ENCODE data around the gene ANKEF1.
A peak's percentile ranks its signal among the peaks of the same experiment; 100 is the strongest.
"Not testable (repeated sequence)": the region's sequence is repeated elsewhere in the genome, so short reads cannot be mapped to it uniquely, and the experiment has no call there.

Gene ANKEF1

DNA sequence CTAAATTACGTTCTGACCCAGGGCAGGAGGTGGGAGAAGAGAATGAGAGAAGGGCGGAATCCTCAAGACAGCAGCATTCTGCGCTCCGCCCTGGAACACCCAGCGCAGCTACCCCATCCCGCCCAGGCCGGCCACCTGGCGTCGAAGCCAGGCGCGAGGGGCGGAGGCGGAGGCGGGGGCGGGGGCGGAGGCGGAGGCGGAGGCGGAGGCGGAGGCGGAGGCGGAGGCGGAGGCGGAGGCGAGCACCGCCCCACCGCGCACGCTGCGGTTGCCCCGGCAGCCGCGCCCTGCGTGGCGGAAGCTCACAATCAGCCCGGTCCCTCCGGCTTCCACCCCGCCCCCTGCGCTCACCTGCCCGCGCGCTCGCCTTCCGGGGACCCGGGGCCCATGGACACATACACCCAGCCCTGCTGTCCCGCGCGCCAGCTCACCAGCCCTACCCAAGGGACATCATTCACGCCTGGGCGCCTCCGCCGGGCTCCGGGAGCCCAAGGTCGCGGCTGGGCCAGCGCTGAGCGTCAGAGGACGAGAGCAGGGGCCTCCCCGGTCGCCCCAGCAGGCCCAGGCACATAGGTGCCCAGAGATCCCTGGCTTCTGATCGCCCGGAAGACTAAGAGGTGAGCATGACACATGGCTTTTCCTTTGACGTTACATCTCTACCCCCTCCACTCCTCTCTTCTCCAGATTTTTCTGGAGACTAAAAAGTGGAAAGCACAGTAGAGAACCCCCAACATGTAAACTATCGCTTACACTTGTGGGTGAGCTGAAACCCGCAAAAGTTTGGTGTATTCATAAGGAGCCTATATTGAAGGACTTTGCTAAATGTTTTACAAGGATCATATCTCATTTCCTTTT, at the start of gene ANKEF1:
TSS of gene ANKEF1 (plus strand) at position 271 of the 855 bp plus-strand sequence. CDS start 3,315 bp downstream, outside the sequence.
- peak; percentile 90 for DNase-seq (ENCODE audit: low spot score)

DNA sequence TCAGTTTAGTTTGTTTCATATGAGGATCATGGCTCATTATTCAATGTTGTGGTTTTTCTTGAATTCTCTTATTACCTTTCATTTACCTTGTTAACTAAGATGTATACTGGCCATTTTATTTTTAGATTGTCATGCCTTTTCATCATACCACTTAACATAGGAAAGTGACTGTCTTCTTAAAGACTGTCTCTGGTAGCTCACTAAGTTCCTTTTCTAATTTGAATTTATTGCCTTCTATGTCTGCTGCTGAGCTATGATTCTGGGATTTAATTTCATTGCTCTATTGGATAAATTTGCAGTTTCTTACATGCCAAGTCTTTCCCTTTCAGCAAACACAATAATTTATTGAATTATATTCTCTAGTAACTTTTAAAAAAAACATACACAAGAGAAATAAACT, 49.5 kb upstream of the ANKEF1 start:
- DNase-seq (ENCODE audit: low spot score) = no peak

DNA sequence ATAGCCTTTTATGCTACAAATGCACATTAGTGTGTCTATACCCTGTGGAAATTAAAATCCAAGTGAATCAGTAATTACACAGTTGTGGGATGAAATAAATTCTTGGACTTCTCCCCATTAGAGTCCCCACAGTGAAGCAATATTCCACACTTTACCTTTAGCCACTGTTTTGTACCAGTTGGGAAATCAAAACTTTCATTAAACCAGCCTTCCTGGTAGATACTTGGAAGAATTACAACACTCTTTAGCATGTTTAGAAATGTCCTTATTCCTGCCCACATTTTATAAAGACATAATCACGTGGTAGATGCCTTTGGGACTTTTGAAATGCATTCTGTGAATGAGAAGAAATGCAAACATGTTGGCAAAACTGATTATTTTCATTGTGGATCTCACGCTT, 49.0 kb upstream of the ANKEF1 start:
- DNase-seq (ENCODE audit: low spot score) = no peak

DNA sequence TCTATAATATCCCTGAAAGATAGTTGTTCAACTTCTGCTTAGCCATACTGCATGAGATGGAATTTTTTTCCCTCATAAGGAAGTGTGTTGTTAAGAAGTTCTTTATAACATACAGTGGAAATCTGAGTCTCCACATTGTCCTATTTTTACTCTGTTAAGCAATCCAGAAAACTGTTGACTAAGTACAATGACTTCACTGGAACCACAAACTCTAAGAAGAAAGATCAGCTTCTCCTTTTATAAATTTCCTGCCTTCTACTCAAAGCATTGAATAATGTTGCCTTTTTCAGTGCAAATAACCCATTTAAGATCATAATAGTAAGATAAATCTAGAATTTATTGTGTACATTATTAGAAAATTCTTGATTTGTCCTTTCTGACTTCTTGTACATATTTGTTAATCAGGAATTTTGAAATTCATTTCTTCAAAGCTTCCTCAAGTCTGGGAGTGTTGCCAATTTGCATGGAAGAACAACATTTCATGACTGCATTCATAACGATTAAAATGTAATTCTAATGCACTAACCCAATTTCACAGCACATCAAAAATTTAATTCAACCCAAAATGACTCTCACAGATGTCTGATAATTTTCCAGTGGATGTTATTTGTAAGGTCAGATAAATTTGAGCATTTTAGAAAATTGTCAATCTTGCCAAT, 45.6 kb upstream of the ANKEF1 start:
- DNase-seq (ENCODE audit: low spot score) = no peak

DNA sequence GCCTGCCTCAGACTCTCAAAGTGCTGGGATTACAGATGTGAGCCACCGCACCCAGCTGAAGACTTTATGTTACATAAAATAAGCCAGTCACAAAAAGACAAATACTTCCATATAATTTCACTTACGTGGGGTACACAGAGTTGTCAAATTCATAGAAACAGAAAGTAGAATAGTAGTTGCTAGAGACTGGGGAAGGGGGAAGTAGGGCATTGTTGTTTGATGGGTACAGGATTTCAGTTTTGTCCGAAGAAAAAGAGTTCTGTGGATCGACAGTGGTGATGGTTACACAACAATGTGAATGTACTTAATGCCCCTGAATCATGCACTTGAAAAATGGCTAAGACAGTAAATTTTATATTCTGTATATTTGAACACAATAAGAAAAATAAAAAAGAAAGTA, 41.6 kb upstream of the ANKEF1 start:
- DNase-seq (ENCODE audit: low spot score) = no peak

DNA sequence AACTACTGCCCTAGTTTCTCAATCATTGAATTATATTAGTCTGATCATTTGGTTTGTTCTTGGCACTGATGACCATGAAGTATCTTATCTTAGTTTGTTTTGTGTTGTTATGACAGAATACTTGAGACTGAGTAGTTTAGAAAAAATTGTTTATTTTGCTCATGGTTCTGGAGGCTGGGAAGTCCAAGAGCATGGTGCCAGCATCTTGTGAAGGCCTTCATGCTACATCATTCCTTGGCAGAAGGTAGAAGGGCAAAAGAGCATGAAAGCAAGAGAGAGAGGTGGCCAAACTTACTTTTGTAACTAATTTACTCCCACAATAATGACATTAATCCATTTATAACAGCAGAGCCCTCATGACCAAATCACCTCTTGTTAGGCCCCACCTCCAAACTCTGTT, 40.1 kb upstream of the ANKEF1 start:
- DNase-seq (ENCODE audit: low spot score) = no peak

DNA sequence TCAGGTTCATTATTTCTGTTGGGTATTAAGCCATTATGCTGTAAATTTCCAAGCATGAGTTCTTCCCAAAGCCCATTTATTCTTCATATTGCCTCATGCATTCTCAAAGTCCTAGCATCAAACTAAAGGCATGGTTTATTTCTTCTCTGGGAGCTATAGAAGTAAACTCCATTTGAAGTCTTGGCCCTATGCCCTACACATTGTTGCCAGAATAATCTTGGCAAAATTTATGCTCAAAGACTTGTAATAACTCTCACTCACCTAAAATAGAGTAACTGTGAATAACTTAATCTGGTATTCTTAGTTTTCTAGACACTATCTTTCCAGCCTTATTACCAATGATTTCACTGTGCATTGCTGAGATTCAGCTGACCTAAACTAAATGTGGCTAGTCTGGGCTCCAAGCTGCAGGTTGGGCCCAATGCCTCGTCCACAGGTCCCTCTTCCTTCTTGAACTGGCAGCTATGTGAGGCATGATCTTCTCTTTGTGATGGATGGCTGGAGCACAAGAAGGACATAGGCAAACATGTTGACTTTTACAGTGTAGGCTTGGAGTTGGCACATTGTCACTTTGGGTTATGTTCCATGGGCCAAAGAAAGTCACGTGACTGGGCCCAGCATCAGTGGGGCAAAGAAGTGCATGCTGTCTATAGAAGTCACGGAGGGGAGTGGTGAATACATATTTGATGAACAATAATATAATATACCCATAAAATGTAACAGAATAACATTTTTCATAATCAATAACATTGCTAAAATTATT, 39.1 kb upstream of the ANKEF1 start:
- DNase-seq (ENCODE audit: low spot score) = no peak

GRCh38 chr20:9996944-9997343, 37.8 kb upstream of the ANKEF1 start:
- no peak for DNase-seq (ENCODE audit: low spot score)

GRCh38 chr20:9999645-10000044, 35.1 kb upstream of the ANKEF1 start:
- no peak for DNase-seq (ENCODE audit: low spot score)

DNA sequence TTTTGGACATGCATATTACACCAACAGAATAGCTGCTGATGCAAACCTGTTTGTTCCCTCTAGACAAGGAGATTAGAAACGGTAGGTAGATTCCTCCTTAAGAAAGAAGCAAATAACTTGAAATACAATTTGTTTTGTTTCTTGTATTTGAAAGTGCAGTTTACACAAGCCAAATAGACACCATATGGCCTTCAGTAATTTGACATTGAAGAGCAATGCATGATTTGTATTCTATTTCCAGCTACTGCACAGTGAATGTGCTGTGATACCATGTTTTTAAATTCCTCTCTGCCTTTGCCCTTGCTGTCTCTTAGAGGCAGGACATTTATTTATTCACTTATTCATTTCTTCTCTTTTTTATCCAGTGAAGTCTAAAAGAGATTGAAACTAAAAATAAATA, 31.9 kb upstream of the ANKEF1 start:
- DNase-seq (ENCODE audit: low spot score) = no peak

DNA sequence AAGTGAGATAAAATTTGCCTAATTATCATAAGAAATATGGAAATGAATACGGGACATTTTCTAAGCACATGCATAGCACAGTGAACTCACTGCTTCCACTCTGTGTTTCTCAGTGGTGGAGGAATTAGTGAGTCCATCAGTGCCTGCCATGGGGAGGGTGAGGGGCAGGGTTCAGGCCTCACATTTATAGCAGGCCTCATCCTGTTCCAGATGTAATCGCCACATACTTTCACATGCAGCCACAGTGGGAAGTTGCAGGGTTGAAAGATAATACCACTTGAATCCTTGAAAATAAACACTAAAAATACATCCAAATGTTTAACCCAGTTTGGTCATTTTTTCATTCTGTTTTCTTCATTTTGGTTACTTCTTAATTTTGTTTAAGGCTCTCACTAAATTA, 29.9 kb upstream of the ANKEF1 start:
- no peak for DNase-seq (ENCODE audit: low spot score)

- DNase-seq (ENCODE audit: low spot score) = no peak
Observed at GRCh38 chr20:10005885-10006284, 28.9 kb upstream of the ANKEF1 start.

DNA sequence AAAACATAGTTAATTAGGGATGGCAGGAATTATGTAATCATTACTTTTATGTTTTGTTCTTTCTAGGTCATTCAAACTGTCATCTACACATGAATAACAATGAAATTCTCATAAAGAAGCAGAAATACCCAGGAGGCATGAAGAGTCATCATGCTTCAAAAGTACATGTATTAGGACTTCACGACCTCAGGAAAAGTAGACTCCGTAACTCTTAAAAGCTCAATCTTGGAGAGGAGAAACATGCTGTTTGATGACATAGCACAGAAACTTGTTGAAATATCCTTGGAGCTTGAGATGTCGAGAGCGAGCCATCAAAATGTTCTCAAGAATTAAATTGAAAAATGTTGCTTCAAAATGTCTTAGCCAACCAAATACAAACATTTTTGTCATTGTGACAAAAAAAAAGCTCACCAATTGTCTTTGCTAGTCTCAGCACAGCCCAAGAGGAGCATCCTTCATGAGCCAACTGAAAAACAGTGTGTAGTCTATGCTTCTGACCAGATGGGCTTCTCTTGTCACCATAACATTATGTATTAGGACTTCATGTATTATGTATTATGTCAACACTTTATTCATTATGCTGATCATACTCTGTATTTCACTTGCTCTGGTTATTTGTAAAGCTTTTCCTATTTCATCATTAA, 28.2 kb upstream of the ANKEF1 start:
- DNase-seq (ENCODE audit: low spot score) = no peak

DNA sequence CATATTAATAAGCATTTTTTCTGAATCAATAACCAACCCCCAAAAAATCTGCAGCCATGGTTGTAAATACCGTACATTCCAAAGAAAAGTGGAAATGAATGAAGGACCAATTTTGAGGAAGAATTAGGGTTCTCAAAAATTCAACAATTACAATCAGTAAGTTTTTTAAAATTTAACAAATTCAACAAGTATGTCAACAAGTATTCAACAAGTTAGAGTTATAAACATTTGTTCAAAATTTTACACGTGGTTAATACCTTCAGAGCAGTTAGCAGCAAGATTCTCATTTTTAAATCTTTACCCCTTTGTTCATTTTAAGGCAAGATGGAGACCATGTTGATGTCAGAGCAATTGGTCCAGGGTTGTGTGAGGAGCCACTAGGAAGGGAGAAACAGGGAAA, 27.6 kb upstream of the ANKEF1 start:
- no peak for DNase-seq (ENCODE audit: low spot score)

DNA sequence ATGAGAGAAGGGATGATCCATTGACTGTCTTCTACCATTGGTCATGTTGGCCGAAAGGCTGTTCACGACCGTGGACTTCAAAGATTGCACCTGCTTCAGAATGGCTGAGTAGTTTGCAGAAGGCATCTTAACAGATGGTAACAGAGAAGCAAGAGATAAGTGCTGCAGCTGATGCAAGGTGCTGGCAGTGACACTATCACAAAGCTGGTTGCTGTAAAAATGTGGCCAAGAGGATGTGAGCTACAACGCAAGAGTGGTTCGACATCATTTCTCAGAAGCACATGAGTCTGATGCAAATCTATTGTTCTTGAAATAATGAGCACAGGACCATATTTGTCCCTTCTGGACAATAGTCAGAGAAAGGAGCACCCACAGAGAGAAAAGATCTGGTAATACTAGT, 27.0 kb upstream of the ANKEF1 start:
- no peak for DNase-seq (ENCODE audit: low spot score)

- DNase-seq (ENCODE audit: low spot score) = no peak
Observed at GRCh38 chr20:10012464-10012863, 22.3 kb upstream of the ANKEF1 start.

- no peak for DNase-seq (ENCODE audit: low spot score)
Observed at GRCh38 chr20:10014431-10014830, 20.4 kb upstream of the ANKEF1 start.

- DNase-seq (ENCODE audit: low spot score) = no peak
Observed at GRCh38 chr20:10020937-10021336, 13.8 kb upstream of the ANKEF1 start.

- no peak for DNase-seq (ENCODE audit: low spot score)
Observed at GRCh38 chr20:10022625-10023024, 12.2 kb upstream of the ANKEF1 start.

GRCh38 chr20:10023911-10024310, 10.9 kb upstream of the ANKEF1 start:
- no peak for DNase-seq (ENCODE audit: low spot score)

DNA sequence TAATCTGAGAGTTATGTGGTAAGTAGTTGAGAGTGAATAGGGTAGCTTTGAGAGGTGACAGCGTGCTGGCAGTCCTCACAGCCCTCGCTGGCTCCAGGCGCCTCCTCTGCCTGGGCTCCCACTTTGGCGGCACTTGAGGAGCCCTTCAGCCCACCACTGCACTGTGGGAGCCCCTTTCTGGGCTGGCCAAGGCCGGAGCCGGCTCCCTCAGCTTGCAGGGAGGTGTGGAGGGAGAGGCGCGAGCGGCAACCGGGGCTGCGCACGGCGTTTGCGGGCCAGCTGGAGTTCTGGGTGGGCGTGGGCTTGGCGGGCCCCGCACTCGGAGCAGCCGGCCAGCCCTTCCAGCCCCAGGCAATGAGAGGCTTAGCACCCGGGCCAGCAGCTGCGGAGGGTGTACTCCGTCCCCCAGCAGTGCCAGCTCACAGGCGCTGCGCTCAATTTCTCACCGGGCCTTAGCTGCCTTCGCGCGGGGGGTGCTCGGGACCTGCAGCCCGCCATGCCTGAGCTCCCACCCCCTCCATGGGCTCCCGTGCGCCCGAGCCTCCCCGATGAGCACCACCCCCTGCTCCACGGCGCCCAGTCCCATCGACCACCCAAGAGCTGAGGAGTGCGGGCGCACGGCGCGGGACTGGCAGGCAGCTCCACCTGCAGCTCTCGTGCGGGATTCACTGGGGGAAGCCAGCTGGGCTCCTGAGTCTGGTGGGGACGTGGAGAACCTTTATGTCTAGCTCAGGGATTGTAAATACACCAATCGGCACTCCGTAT, 3.2 kb upstream of the ANKEF1 start:
- not testable (repeated sequence) for DNase-seq (ENCODE audit: low spot score)

DNA sequence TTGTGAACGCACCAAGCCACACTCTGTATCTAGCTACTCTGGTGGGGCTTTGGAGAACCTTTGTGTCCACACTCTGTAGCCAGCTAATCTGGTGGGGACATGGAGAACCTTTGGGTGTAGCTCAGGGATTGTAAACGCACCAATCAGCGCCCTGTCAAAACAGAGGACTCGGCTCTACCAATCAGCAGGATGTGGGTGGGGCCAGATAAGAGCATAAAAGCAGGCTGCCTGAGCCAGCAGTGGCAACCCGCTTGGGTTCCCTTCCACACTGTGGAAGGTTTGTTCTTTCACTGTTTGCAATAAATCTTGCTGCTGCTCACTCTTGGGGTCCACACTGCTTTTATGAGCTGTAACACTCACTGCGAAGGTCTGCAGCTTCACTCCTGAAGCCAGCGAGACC, 2.5 kb upstream of the ANKEF1 start:
- DNase-seq (ENCODE audit: low spot score) = not testable (repeated sequence)
